DND-41 (cell line): ENCODE measurements around the gene GLCCI1.
"Not testable (repeated sequence)": the region's sequence is repeated elsewhere in the genome, so short reads cannot be mapped to it uniquely, and the experiment has no call there.

Source experiments
- CTCF ChIP-seq: IDR thresholded peaks from 2 replicates; pipeline ENCODE4 v1.5.1; 2012; ENCODE audit warnings: borderline replicate concordance, low read length, moderate library complexity, mild to moderate bottlenecking; ENCODE audit not compliant: poor library complexity, severe bottlenecking; ENCODE audit errors: extremely low read depth
- EZH2 ChIP-seq: IDR thresholded peaks from 3 replicates; pipeline ENCODE4 v1.6.1; 2012; ENCODE audit warnings: borderline replicate concordance, low read depth, mild to moderate bottlenecking, moderate library complexity, low read length, inconsistent platforms; ENCODE audit not compliant: severe bottlenecking

GRCh38 chr7:7995348-7995747 is 26.8 kb downstream of the GLCCI1 start:
- TF ChIP-seq EZH2, CTCF: not testable (repeated sequence)
